Choroid plexus epithelial cell (primary cell): ENCODE results near the gene PSMB2.

Experiments
- DNase-seq: peaks from one replicate; pipeline ENCODE4 v3.0.0-alpha.2; 2010; ENCODE audit warnings: low read depth
- H3K4me3 ChIP-seq: 2 replicates; pipeline ENCODE4 v1.5.1; 2011; ENCODE audit warnings: low read depth, mild to moderate bottlenecking, control low read depth, low read length, moderate library complexity
- TF ChIP-seq, protein P1 (sequence below): conservative IDR thresholded peaks from 2 replicates; pipeline ENCODE4 v1.5.1; 2011; ENCODE audit warnings: low read depth, mild to moderate bottlenecking, control low read depth, inconsistent platforms, low read length, moderate library complexity

PSMB2 gene

DNA sequence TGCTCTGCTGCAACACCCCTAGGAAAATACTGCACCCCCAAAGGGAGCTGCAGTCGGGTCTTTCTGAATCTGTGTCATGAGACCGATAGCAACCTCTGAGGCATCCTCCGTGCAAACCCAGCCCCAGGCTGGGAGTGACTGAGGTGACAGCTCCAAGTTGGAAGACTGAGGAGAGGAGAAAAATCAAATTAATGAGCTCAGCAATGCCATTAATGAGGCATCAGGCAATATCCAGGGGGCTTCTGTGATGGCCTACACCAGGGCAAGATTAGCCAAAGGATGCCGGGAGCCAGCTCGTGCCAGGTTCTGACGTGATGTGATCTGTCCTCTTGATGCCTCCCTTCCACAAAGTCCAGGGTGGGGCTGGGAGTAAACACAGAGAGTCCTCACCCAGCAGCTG, 30.8 kb upstream of the PSMB2 start:
- no peak for DNase-seq
- H3K4me3 ChIP-seq = no peak overlapping the region
- TF ChIP-seq, protein P1, sequence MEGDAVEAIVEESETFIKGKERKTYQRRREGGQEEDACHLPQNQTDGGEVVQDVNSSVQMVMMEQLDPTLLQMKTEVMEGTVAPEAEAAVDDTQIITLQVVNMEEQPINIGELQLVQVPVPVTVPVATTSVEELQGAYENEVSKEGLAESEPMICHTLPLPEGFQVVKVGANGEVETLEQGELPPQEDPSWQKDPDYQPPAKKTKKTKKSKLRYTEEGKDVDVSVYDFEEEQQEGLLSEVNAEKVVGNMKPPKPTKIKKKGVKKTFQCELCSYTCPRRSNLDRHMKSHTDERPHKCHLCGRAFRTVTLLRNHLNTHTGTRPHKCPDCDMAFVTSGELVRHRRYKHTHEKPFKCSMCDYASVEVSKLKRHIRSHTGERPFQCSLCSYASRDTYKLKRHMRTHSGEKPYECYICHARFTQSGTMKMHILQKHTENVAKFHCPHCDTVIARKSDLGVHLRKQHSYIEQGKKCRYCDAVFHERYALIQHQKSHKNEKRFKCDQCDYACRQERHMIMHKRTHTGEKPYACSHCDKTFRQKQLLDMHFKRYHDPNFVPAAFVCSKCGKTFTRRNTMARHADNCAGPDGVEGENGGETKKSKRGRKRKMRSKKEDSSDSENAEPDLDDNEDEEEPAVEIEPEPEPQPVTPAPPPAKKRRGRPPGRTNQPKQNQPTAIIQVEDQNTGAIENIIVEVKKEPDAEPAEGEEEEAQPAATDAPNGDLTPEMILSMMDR = no peak

GRCh38 chr1:35668506-35668905, 27.2 kb upstream of the PSMB2 start:
- DNase-seq = no peak
- TF ChIP-seq, protein P1 = no peak
- H3K4me3 ChIP-seq = no peak overlapping the region

GRCh38 chr1:35666916-35667315, 25.6 kb upstream of the PSMB2 start:
- no peak overlapping the region for H3K4me3 ChIP-seq
- DNase-seq = no peak
- TF ChIP-seq, protein P1 = no peak

GRCh38 chr1:35666216-35666615, 24.9 kb upstream of the PSMB2 start:
- DNase-seq = no peak
- TF ChIP-seq, protein P1 = no peak
- H3K4me3 ChIP-seq = no peak overlapping the region

GRCh38 chr1:35663434-35663833, 22.1 kb upstream of the PSMB2 start:
- TF ChIP-seq, protein P1 = no peak
- no peak overlapping the region for H3K4me3 ChIP-seq
- no peak for DNase-seq

DNA sequence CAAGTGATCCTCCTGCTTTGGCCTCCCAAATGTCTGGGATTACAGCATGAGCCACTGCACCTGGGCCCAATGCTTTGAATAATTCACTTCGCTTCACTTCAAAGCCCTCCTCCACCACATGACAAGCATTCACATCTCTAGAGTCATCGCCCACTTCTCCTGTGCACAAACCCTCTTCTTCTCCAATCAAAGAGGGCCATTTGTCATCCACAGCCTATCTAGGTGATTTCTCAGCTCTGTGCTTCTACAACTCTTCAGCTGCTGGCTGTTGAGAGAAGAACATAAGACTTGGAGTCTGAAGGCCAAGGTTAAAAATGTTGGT, 20.1 kb upstream of the PSMB2 start:
- H3K4me3 ChIP-seq = no peak overlapping the region
- DNase-seq = no peak
- TF ChIP-seq, protein P1 = no peak

- DNase-seq = peak; percentile 74
- TF ChIP-seq, protein P1 = no peak
- H3K4me3 ChIP-seq = no peak overlapping the region
Observed at GRCh38 chr1:35660581-35661473, 19.5 kb upstream of the PSMB2 start.
